H1 (cell line): ENCODE data around the gene YTHDC2.

Source experiments
- CHD1 ChIP-seq: IDR thresholded peaks from 2 replicates; pipeline ENCODE4 v1.6.1; 2012; ENCODE audit warnings: low read depth, low read length, improper control_type of control experiment
- EZH2 ChIP-seq: fragments of 200-600 bp; sonication (generic); IDR thresholded peaks from 2 replicates; pipeline ENCODE4 v1.7.1; 2012; ENCODE audit warnings: low read depth, mild to moderate bottlenecking, moderate library complexity, low read length, inconsistent platforms; ENCODE audit not compliant: severe bottlenecking

GRCh38 chr5:113578091-113578490 is 64.6 kb downstream of the YTHDC2 start:
- no peak for TF ChIP-seq CHD1
- no peak for TF ChIP-seq EZH2
